Measurements from ENCODE around the gene STX16.

GRCh38 chr20:58634521-58635278, 16.4 kb upstream of the STX16 start:
- TF ChIP-seq CTCF (IDR thresholded peaks at IDR 0.05 in 4 of 5, conservative IDR thresholded peaks at IDR 0.05 in 1 of 5): no peak
- no peak for TF ChIP-seq POLR2A (IDR thresholded peaks at IDR 0.05)
